Daoy (cell line): Measurements from ENCODE around the gene CPXM2. TPM values are rescaled to one million over a fixed set of nuclear protein-coding genes. Genes with fewer than 3 reads are reported as not detected.

ENCODE experiments used
- DNase-seq: peaks from one replicate; pipeline ENCODE4 v3.0.0-alpha.2; 2015; ENCODE audit warnings: low read depth
- total RNA-seq: library from RNA; depleted of rRNA; stranded (reverse); fragments of >200 nt; shearing (Covaris generic); gene quantifications from 2 replicates; pipeline ENCODE4 v1.2.3, GENCODE V29; 2014

The CPXM2 gene
- total RNA-seq, 1 experiment from 2014 or later: 8.6 TPM

- no peak for DNase-seq
These were observed 13.3 kb upstream of the CPXM2 start for GRCh38 chr10:123904834-123905409.

GRCh38 chr10:123903621-123904020 is 12.0 kb upstream of the CPXM2 start:
- DNase-seq: no peak

- DNase-seq: no peak
These were observed 10.0 kb upstream of the CPXM2 start for GRCh38 chr10:123901621-123902020.

- no peak for DNase-seq
These were observed 5.5 kb upstream of the CPXM2 start for GRCh38 chr10:123897146-123897545.

- no peak for DNase-seq
These were observed 4.8 kb upstream of the CPXM2 start for GRCh38 chr10:123896246-123896927.

- DNase-seq: no peak
These were observed 2.0 kb upstream of the CPXM2 start for GRCh38 chr10:123893651-123894050.

- DNase-seq: no peak
These were observed 857 bp downstream of the CPXM2 start for GRCh38 chr10:123890756-123891143.

- peak; percentile 19 for DNase-seq
These were observed 1.4 kb downstream of the CPXM2 start for GRCh38 chr10:123890226-123890625.

- DNase-seq: no peak
These were observed 1.8 kb downstream of the CPXM2 start for GRCh38 chr10:123889821-123890220.

- no peak for DNase-seq
These were observed 2.9 kb downstream of the CPXM2 start for GRCh38 chr10:123888751-123889150.

GRCh38 chr10:123888256-123888655 is 3.4 kb downstream of the CPXM2 start:
- DNase-seq: no peak

GRCh38 chr10:123886292-123886691 is 5.3 kb downstream of the CPXM2 start:
- DNase-seq: no peak

GRCh38 chr10:123885406-123886170 is 6.0 kb downstream of the CPXM2 start:
- no peak for DNase-seq

- DNase-seq: no peak
These were observed 6.7 kb downstream of the CPXM2 start for GRCh38 chr10:123884907-123885381.

GRCh38 chr10:123884351-123884906 is 7.2 kb downstream of the CPXM2 start:
- no peak for DNase-seq

GRCh38 chr10:123883673-123884320 is 7.8 kb downstream of the CPXM2 start:
- no peak for DNase-seq

- DNase-seq: no peak
These were observed 8.7 kb downstream of the CPXM2 start for GRCh38 chr10:123882681-123883445.

GRCh38 chr10:123882177-123882576 is 9.4 kb downstream of the CPXM2 start:
- DNase-seq: no peak

- no peak for DNase-seq
These were observed 11.9 kb downstream of the CPXM2 start for GRCh38 chr10:123879606-123880257.

GRCh38 chr10:123878666-123879303 is 12.8 kb downstream of the CPXM2 start:
- DNase-seq: no peak
